ENCODE data around the gene SPDYE6.
"Not testable (repeated sequence)": the region's sequence is repeated elsewhere in the genome, so short reads cannot be mapped to it uniquely, and the experiment has no call there.

DNA sequence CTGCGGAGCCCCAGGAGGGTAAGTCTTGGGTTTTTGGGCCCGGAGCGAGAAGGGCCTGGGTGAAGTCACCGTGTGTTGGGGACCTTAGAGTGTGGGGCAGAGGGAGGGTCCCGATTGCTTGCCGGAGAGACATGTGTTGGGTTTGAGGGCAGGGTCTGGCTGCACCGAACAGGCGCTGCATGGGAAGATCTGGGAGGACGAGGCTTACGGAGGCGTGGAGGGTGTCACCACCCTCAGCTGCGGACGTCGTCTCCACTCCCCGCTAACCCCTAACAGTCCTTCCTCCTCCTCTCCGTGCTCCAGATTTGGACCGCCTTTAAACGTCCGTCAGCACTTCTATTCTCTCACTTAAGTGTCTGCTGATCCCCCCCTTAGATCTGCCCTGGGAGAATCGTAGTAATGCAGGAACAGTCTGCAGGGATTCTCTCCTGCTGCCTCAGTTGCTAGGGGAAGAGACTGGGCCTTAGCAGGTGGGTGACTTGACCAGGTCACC lies 8.2 kb upstream of the SPDYE6 start:
- TF ChIP-seq, protein P1, sequence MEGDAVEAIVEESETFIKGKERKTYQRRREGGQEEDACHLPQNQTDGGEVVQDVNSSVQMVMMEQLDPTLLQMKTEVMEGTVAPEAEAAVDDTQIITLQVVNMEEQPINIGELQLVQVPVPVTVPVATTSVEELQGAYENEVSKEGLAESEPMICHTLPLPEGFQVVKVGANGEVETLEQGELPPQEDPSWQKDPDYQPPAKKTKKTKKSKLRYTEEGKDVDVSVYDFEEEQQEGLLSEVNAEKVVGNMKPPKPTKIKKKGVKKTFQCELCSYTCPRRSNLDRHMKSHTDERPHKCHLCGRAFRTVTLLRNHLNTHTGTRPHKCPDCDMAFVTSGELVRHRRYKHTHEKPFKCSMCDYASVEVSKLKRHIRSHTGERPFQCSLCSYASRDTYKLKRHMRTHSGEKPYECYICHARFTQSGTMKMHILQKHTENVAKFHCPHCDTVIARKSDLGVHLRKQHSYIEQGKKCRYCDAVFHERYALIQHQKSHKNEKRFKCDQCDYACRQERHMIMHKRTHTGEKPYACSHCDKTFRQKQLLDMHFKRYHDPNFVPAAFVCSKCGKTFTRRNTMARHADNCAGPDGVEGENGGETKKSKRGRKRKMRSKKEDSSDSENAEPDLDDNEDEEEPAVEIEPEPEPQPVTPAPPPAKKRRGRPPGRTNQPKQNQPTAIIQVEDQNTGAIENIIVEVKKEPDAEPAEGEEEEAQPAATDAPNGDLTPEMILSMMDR (IDR thresholded peaks at IDR 0.05 in 2 of 3, conservative IDR thresholded peaks at IDR 0.05 in 1 of 3; ENCODE audit: borderline replicate concordance in 1 of 3, insufficient read depth in 1 of 3, low read depth in 2 of 3, low read length in 2 of 3) = not testable (repeated sequence)
- not testable (repeated sequence) for TF ChIP-seq YY1 (IDR thresholded peaks at IDR 0.05; ENCODE audit: extremely low read depth, insufficient replicate concordance, low read depth, low read length); POLR2A (IDR thresholded peaks at IDR 0.05; ENCODE audit: borderline replicate concordance, extremely low read depth, insufficient read depth, insufficient read length); EZH2 (IDR thresholded peaks at IDR 0.05); SRF (IDR thresholded peaks at IDR 0.05; ENCODE audit: low read depth)
- TF ChIP-seq, protein P2, sequence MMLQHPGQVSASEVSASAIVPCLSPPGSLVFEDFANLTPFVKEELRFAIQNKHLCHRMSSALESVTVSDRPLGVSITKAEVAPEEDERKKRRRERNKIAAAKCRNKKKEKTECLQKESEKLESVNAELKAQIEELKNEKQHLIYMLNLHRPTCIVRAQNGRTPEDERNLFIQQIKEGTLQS (IDR thresholded peaks at IDR 0.05) = not testable (repeated sequence)
- TF ChIP-seq, protein P3, sequence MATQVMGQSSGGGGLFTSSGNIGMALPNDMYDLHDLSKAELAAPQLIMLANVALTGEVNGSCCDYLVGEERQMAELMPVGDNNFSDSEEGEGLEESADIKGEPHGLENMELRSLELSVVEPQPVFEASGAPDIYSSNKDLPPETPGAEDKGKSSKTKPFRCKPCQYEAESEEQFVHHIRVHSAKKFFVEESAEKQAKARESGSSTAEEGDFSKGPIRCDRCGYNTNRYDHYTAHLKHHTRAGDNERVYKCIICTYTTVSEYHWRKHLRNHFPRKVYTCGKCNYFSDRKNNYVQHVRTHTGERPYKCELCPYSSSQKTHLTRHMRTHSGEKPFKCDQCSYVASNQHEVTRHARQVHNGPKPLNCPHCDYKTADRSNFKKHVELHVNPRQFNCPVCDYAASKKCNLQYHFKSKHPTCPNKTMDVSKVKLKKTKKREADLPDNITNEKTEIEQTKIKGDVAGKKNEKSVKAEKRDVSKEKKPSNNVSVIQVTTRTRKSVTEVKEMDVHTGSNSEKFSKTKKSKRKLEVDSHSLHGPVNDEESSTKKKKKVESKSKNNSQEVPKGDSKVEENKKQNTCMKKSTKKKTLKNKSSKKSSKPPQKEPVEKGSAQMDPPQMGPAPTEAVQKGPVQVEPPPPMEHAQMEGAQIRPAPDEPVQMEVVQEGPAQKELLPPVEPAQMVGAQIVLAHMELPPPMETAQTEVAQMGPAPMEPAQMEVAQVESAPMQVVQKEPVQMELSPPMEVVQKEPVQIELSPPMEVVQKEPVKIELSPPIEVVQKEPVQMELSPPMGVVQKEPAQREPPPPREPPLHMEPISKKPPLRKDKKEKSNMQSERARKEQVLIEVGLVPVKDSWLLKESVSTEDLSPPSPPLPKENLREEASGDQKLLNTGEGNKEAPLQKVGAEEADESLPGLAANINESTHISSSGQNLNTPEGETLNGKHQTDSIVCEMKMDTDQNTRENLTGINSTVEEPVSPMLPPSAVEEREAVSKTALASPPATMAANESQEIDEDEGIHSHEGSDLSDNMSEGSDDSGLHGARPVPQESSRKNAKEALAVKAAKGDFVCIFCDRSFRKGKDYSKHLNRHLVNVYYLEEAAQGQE (IDR thresholded peaks at IDR 0.05; ENCODE audit: low read depth) = not testable (repeated sequence)
- TF ChIP-seq, protein P4, sequence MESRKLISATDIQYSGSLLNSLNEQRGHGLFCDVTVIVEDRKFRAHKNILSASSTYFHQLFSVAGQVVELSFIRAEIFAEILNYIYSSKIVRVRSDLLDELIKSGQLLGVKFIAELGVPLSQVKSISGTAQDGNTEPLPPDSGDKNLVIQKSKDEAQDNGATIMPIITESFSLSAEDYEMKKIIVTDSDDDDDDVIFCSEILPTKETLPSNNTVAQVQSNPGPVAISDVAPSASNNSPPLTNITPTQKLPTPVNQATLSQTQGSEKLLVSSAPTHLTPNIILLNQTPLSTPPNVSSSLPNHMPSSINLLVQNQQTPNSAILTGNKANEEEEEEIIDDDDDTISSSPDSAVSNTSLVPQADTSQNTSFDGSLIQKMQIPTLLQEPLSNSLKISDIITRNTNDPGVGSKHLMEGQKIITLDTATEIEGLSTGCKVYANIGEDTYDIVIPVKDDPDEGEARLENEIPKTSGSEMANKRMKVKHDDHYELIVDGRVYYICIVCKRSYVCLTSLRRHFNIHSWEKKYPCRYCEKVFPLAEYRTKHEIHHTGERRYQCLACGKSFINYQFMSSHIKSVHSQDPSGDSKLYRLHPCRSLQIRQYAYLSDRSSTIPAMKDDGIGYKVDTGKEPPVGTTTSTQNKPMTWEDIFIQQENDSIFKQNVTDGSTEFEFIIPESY (IDR thresholded peaks at IDR 0.05; ENCODE audit: extremely low read depth, insufficient replicate concordance, low read length) = not testable (repeated sequence)
